ENCODE measurements around the gene CPHXL2.

CPHXL2 gene

DNA sequence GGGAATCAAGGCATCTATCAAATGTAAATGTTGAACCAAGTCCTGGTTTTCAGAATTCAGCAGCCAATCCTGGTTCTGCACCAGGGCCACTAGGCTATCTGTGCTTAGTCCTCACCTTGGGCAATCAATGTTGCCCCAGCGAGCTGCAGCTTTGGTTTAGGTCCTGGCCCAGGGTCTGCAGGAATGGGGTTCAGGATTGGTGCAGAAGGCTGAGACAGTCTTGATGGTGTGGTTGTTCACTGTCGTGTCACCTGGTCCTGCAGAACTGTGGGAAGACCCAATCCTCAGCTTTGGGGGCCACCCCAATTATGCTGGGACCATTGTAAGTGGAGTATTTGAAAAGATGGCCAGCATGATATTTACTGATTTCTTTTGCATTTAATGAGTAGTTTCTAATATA lies 18.6 kb downstream of the CPHXL2 start:
- DNase-seq (ENCODE audit: insufficient read length, low spot score) (no peak), FAIRE-seq (no peak)
- no peak for TF ChIP-seq POLR2A (IDR thresholded peaks at IDR 0.05; ENCODE audit: low read depth, low read length)

DNA sequence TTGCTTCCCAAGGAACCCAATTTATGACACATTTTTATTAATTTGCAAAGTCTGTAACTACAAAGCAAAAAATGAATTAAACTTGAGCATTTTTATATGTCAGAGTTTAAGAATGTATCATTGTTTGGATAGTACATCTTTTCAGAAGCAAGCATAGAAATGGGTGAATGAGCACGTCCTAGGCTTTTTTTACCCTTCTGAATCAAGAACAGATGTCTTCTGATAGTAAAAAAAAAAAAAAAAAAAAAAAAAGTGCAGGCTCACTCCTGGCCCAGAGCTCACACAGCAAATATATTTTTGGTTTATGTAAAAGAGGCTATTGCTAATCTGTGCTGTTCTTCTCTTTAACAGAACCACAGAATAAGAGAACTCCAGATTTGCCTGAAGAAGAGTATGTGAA lies 22.9 kb downstream of the CPHXL2 start:
- no peak for TF ChIP-seq POLR2A (IDR thresholded peaks at IDR 0.05; ENCODE audit: low read depth, low read length)
- DNase-seq (ENCODE audit: insufficient read length, low spot score) (no peak), FAIRE-seq (no peak)

- TF ChIP-seq POLR2A (IDR thresholded peaks at IDR 0.05; ENCODE audit: low read depth, low read length), result peak; percentile 42; the same call in 1 of the 2 replicates
- no peak for FAIRE-seq
- DNase-seq (ENCODE audit: insufficient read length, low spot score), result peak; percentile 58
These were observed 28.3 kb downstream of the CPHXL2 start for GRCh38 chr16:75648265-75649076.

DNA sequence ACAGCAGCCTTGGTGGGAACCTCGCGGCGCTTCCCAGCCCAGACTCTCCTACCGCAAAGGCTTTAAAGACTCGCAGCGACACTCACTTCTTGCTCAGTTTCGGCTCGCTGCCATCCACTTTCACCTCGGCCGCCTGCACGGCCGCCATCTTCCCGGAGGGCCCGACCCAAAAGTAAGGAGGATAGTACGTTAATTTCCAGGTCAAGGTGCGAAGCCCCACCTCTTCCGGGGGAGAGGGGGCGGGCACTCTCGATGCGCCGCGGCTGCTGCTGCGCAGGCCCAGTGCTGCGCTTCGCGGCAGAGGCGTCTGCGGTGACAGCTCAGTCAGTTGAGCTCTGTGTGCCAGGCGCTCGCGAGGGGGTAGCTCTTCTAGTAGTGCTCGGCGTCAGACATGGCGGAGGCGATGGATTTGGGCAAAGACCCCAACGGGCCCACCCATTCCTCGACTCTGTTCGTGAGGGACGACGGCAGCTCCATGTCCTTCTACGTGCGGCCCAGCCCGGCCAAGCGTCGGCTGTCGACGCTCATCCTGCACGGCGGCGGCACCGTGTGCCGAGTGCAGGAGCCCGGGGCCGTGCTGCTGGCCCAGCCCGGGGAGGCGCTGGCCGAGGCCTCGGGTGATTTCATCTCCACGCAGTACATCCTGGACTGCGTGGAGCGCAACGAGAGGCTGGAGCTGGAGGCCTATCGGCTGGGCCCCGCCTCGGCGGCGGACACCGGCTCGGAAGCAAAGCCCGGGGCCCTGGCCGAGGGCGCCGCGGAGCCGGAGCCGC lies 29.1 kb downstream of the CPHXL2 start, which contains the start of the genes KARS1 and TERF2IP:
KARS1 (minus strand) TSS at position 174 of the 773 bp plus-strand sequence; CDS start at position 148, 26 bp downstream.
TERF2IP (plus strand) TSS at position 282 of the 773 bp plus-strand sequence; CDS start at position 392, 110 bp downstream.
- FAIRE-seq, result peak; percentile 61
- peak; percentile 88 for DNase-seq (ENCODE audit: insufficient read length, low spot score)
- peak; percentile 90 for TF ChIP-seq POLR2A (IDR thresholded peaks at IDR 0.05; ENCODE audit: low read depth, low read length)

- DNase-seq (ENCODE audit: insufficient read length, low spot score) (no peak), FAIRE-seq (no peak)
- no peak for TF ChIP-seq POLR2A (IDR thresholded peaks at IDR 0.05; ENCODE audit: low read depth, low read length)
These were observed 29.7 kb downstream of the CPHXL2 start for GRCh38 chr16:75647112-75647491.

DNA sequence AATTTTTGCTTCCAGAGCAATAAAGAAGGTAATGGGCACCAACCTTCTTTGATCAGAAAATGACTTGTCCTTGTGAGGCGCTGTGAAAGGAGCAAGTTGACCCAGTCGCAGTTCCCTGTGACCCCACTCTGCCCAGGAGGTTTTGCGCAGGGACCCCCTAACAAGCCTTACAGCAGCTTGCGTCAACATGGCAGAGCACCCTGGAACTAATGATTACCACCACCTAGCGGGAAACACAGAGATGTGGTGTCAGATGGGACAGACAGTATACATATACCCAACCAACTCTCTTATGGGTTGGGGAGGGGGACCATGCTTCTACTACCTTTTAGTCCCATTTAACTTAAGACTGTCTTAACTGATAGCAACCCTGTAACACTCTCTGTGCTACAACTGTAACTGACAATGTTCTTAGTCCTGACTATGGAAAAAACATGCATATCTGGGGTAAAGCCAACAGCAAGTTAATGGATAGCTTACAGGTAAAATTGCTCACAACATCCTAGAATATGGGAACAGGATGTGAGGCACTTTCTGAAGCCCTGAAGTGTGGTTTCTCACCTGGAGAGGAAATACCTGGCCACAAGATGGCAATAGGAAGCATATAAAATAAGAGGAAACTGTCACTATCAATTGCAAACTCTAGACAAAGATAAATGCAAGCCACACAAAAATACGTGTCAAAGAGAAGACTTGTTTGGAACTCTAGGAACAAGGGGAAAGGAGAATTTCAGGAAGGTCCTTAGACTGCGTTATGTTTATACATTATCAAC lies 32.4 kb downstream of the CPHXL2 start:
- FAIRE-seq (no peak), DNase-seq (ENCODE audit: insufficient read length, low spot score) (no peak)
- TF ChIP-seq POLR2A (IDR thresholded peaks at IDR 0.05; ENCODE audit: low read depth, low read length), result no peak

DNA sequence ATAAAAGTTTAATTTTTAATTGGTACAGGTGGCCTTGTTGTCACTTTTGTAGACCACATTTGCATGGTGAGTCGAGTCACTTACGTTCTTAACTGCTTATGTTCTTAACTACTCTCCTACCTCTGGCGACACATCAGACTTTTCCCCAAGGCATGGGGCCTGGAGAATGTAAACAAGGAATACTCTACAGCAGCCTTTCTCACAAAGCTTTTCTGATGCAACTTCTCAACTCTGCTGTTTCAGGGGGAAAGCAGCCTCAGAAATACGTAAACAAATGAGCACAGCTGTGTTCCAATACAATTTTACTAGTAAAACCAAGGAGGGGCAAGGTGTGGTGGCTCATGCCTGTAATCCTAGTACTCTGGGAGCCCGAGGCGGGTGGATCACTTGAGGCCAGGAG lies 36.2 kb downstream of the CPHXL2 start:
- no peak for FAIRE-seq
- no peak for DNase-seq (ENCODE audit: insufficient read length, low spot score)
- TF ChIP-seq POLR2A (IDR thresholded peaks at IDR 0.05; ENCODE audit: low read depth, low read length), result no peak

DNA sequence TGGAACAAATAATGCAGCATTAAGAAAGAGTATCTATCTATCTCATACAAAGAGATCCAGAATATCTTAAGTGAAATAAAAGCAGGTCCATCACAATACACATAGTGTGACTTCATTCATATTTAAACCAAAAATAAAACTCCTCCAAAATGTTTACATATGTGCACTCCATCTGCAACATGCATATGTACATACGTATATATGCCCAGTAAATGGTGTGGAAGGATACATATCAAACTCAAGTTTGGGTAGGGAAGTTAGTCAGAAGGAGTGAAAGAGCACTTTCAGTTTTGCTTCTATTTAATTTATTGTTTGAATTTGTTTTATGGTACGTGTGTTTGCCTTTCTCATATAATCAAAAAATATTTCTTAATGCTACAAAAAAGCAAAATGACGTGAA lies 41.8 kb downstream of the CPHXL2 start:
- FAIRE-seq (no peak), DNase-seq (ENCODE audit: insufficient read length, low spot score) (no peak)
- TF ChIP-seq POLR2A (IDR thresholded peaks at IDR 0.05; ENCODE audit: low read depth, low read length), result no peak

GRCh38 chr16:75632857-75633256 lies 44.0 kb downstream of the CPHXL2 start:
- no peak for TF ChIP-seq POLR2A (IDR thresholded peaks at IDR 0.05; ENCODE audit: low read depth, low read length)
- FAIRE-seq (no peak), DNase-seq (ENCODE audit: insufficient read length, low spot score) (no peak)

DNA sequence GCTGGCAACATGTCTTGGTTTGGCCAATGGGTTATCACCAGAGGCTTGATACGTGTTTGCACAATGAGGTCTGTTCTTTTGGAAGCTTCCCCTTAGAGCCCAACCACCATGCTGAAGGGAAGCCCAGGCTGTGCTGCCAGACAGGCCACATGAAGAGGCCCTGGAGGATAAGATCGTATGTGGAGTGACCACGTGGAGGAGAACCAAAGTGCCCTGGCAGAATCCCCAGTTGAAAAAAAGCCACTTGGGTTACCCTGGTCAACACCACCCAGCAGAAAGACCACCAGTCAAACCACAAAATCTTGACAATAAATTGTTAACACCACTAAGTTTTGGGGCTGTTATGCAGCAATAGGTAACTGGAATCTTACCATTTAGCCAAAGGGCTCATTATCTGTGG lies 46.8 kb downstream of the CPHXL2 start:
- no peak for FAIRE-seq
- no peak for TF ChIP-seq POLR2A (IDR thresholded peaks at IDR 0.05; ENCODE audit: low read depth, low read length)
- no peak for DNase-seq (ENCODE audit: insufficient read length, low spot score)

GRCh38 chr16:75629132-75629531 lies 47.7 kb downstream of the CPHXL2 start:
- FAIRE-seq, result no peak
- DNase-seq (ENCODE audit: insufficient read length, low spot score), result no peak
- no peak for TF ChIP-seq POLR2A (IDR thresholded peaks at IDR 0.05; ENCODE audit: low read depth, low read length)

DNA sequence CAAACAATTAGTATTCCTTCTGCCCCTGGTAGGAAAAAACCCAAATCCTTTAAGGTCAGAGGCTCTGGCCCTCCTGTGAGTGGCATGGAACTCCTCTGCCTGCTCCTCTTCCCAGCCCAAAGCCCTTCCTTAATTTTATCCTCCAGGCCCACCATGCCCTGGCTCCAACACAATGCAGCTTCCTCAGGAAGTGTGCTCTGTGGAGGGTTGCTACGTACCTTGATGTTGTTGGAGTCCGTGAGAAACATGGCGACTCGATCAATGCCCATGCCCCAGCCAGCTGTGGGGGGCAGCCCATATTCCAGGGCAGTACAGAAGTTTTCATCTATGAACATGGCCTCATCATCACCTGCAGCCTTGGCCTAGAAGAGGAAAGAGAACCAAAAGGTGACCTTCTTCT lies 48.5 kb downstream of the CPHXL2 start:
- DNase-seq (ENCODE audit: insufficient read length, low spot score), result no peak
- TF ChIP-seq POLR2A (IDR thresholded peaks at IDR 0.05; ENCODE audit: low read depth, low read length), result no peak
- no peak for FAIRE-seq

DNA sequence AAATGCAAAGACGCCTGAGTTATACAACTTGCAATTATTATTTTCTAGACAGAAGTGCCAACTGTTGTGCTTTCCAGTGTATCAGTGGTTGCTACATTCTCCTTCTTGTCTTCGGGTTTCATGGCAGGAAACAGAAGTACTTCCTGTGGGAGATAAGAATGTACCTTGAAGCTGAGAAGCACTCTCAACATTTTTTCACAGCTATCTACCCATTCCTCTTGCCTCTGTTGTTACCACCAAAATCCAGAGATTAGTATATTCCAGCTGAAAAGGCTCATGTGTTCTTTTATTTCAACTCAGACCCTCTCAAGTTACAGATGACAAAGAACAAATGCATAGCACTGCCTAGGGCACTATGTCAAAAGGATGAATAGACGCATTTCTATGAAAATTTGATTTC lies 49.0 kb downstream of the CPHXL2 start:
- no peak for TF ChIP-seq POLR2A (IDR thresholded peaks at IDR 0.05; ENCODE audit: low read depth, low read length)
- no peak for DNase-seq (ENCODE audit: insufficient read length, low spot score)
- FAIRE-seq, result no peak

DNA sequence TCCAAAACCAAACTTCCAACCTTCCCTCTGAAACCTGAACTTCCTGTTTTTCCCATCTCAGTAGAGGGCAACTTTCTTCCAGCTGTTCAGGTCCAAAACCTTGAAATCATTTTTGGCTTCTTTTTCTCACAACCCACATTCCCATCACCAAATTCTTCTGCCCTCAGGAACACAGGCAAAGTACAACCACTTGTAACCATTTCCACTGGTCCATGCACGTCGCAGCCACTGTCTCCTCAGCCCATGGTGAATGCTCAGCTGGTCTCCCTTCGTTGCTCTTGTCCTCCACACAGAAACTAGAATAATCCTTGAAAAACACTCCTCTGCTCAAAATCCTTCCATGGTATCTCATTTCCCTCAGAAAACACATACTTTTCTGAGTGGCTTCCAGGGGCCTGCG lies 50.0 kb downstream of the CPHXL2 start:
- no peak for FAIRE-seq
- no peak for DNase-seq (ENCODE audit: insufficient read length, low spot score)
- no peak for TF ChIP-seq POLR2A (IDR thresholded peaks at IDR 0.05; ENCODE audit: low read depth, low read length)

Data from H54 (cell line).